Right renal cortex interstitium (tissue), 3 donors: ENCODE measurements around the gene SMAD3. TPM values are rescaled to one million over a fixed set of nuclear protein-coding genes. Genes with fewer than 3 reads are reported as not detected.

ENCODE experiments used
- DNase-seq, 3 donors: peaks; one replicate each; pipeline ENCODE4 v3.0.0-alpha.2; 2013; ENCODE audit warnings: low read depth in 3 of 3, low spot score in 2 of 3
- polyA plus RNA-seq, 3 donors: library from polyadenylated mRNA; unstranded; fragments of 120-200 nt; gene quantifications; one replicate each; pipeline ENCODE4 v1.2.1, GENCODE V29; 2013; ENCODE audit not compliant: insufficient read length in 3 of 3

SMAD3 gene
- polyA plus RNA-seq, 3 donors, result 43.2 to 47.3 (median 46.0) TPM

- no peak for DNase-seq
These were observed 126.9 kb downstream of the SMAD3 start for GRCh38 chr15:67192185-67192820.

- DNase-seq, result no peak
These were observed 128.0 kb downstream of the SMAD3 start for GRCh38 chr15:67193223-67193990.

- no peak for DNase-seq
These were observed 129.0 kb downstream of the SMAD3 start for GRCh38 chr15:67194171-67195114.

- no peak for DNase-seq
These were observed 129.9 kb downstream of the SMAD3 start for GRCh38 chr15:67195305-67195704.

GRCh38 chr15:67196222-67196621 lies 130.8 kb downstream of the SMAD3 start:
- no peak for DNase-seq

GRCh38 chr15:67196672-67197363 lies 131.4 kb downstream of the SMAD3 start:
- no peak for DNase-seq

- DNase-seq, result no peak
These were observed 131.9 kb downstream of the SMAD3 start for GRCh38 chr15:67197364-67197695.

GRCh38 chr15:67198157-67198754 lies 132.9 kb downstream of the SMAD3 start:
- no peak for DNase-seq

GRCh38 chr15:67199391-67199790 lies 134.0 kb downstream of the SMAD3 start:
- DNase-seq, result no peak

GRCh38 chr15:67199881-67200763 lies 134.7 kb downstream of the SMAD3 start:
- no peak for DNase-seq

GRCh38 chr15:67201136-67201535 lies 135.7 kb downstream of the SMAD3 start:
- DNase-seq, result no peak

GRCh38 chr15:67202091-67202490 lies 136.7 kb downstream of the SMAD3 start:
- no peak for DNase-seq

- DNase-seq, result no peak
These were observed 137.6 kb downstream of the SMAD3 start for GRCh38 chr15:67202991-67203390.

GRCh38 chr15:67207555-67208207 lies 142.3 kb downstream of the SMAD3 start:
- DNase-seq, result no peak

GRCh38 chr15:67208396-67208795 lies 143.0 kb downstream of the SMAD3 start:
- no peak for DNase-seq

GRCh38 chr15:67210555-67211168 lies 145.3 kb downstream of the SMAD3 start:
- no peak for DNase-seq

- DNase-seq, result no peak
These were observed 147.4 kb downstream of the SMAD3 start for GRCh38 chr15:67212684-67213367.

GRCh38 chr15:67215102-67215501 lies 149.7 kb downstream of the SMAD3 start:
- no peak for DNase-seq
